Central memory CD8-positive, alpha-beta T cell (primary cell): ENCODE results near the gene LILRA2.
"Not testable (repeated sequence)": the region's sequence is repeated elsewhere in the genome, so short reads cannot be mapped to it uniquely, and the experiment has no call there.

Experiments
- ATAC-seq: fragments of 150-1000 bp; cut with Tn5 transposase; replicated peaks from 2 replicates; pipeline ENCODE4 v1.10.0; 2022; ENCODE audit warnings: mild to moderate bottlenecking, moderate FRiP score, moderate number of reproducible peaks; ENCODE audit not compliant: poor library complexity, severe bottlenecking; ENCODE audit errors: extremely low read depth
- DNase-seq, 2 donors: peaks; one replicate each; pipeline ENCODE4 v3.0.0; 2021; ENCODE audit warnings: low spot score in 2 of 2
- H3K27ac Mint-ChIP-seq: one replicate; pipeline ENCODE4 v1.8.0; 2022; ENCODE audit warnings: low read depth, mild to moderate bottlenecking, moderate library complexity, mixed read lengths
- H3K27me3 Mint-ChIP-seq: one replicate; pipeline ENCODE4 v1.8.0; 2022; ENCODE audit warnings: mixed read lengths
- H3K36me3 Mint-ChIP-seq: one replicate; pipeline ENCODE4 v1.8.0; 2022; ENCODE audit warnings: mild to moderate bottlenecking, moderate library complexity, mixed read lengths; ENCODE audit not compliant: insufficient read depth
- H3K4me1 Mint-ChIP-seq: one replicate; pipeline ENCODE4 v1.8.0; 2022; ENCODE audit warnings: mixed read lengths
- H3K4me3 Mint-ChIP-seq: one replicate; pipeline ENCODE4 v1.8.0; 2022; ENCODE audit warnings: mild to moderate bottlenecking, moderate library complexity, mixed read lengths
- H3K9me3 Mint-ChIP-seq: one replicate; pipeline ENCODE4 v1.8.0; 2022; ENCODE audit warnings: mixed read lengths

The LILRA2 gene

GRCh38 chr19:54574051-54574450 lies 461 bp downstream of the LILRA2 start:
- Mint-ChIP-seq H3K4me3 (no peak overlapping the region), H3K4me1 (peaks cover 9% of the 10 kb centered on the region), H3K9me3 (no peaks in the 10 kb centered on the region), H3K36me3 (no peaks in the 10 kb centered on the region), H3K27ac (no peak overlapping the region), H3K27me3 (peaks cover 46% of the 10 kb centered on the region)
- DNase-seq, result no peak
- no peak for ATAC-seq

- H3K9me3 Mint-ChIP-seq, result no peaks in the 10 kb centered on the region
- H3K27ac Mint-ChIP-seq, result no peak overlapping the region
- peaks cover 46% of the 10 kb centered on the region for H3K27me3 Mint-ChIP-seq
- H3K4me3 Mint-ChIP-seq, result no peak overlapping the region
- ATAC-seq (no peak), DNase-seq (no peak)
- peaks cover 9% of the 10 kb centered on the region for H3K4me1 Mint-ChIP-seq
- no peaks in the 10 kb centered on the region for H3K36me3 Mint-ChIP-seq
Measured at GRCh38 chr19:54574527-54575056, 1.0 kb downstream of the LILRA2 start.

- H3K27ac Mint-ChIP-seq, H3K4me3 Mint-ChIP-seq, ATAC-seq, H3K36me3 Mint-ChIP-seq, DNase-seq, H3K4me1 Mint-ChIP-seq, H3K9me3 Mint-ChIP-seq: not testable (repeated sequence)
- peaks cover 46% of the 10 kb centered on the region for H3K27me3 Mint-ChIP-seq
Measured at GRCh38 chr19:54575205-54575604, 1.6 kb downstream of the LILRA2 start.

- peaks cover 9% of the 10 kb centered on the region for H3K4me1 Mint-ChIP-seq
- peaks cover 43% of the 10 kb centered on the region for H3K27me3 Mint-ChIP-seq
- DNase-seq (no peak), ATAC-seq (no peak)
- H3K27ac Mint-ChIP-seq, result no peak overlapping the region
- no peaks in the 10 kb centered on the region for H3K36me3 Mint-ChIP-seq
- no peaks in the 10 kb centered on the region for H3K9me3 Mint-ChIP-seq
- H3K4me3 Mint-ChIP-seq, result no peak overlapping the region
Measured at GRCh38 chr19:54576411-54576976, 2.9 kb downstream of the LILRA2 start.

- Mint-ChIP-seq H3K4me1 (peaks cover 9% of the 10 kb centered on the region), H3K9me3 (no peaks in the 10 kb centered on the region), H3K4me3 (no peak overlapping the region), H3K36me3 (no peaks in the 10 kb centered on the region), H3K27me3 (peaks cover 41% of the 10 kb centered on the region), H3K27ac (no peak overlapping the region)
- ATAC-seq (no peak), DNase-seq (no peak)
Measured at GRCh38 chr19:54577334-54577733, 3.7 kb downstream of the LILRA2 start.

- H3K4me3 Mint-ChIP-seq, ATAC-seq, H3K4me1 Mint-ChIP-seq, H3K9me3 Mint-ChIP-seq, DNase-seq, H3K36me3 Mint-ChIP-seq, H3K27ac Mint-ChIP-seq: not testable (repeated sequence)
- peaks cover 41% of the 10 kb centered on the region for H3K27me3 Mint-ChIP-seq
Measured at GRCh38 chr19:54578268-54578667, 4.7 kb downstream of the LILRA2 start.

- Mint-ChIP-seq H3K9me3 (no peaks in the 10 kb centered on the region), H3K27me3 (peaks cover 87% of the 10 kb centered on the region)
Measured at GRCh38 chr19:54586397-54586796, 12.8 kb downstream of the LILRA2 start.

GRCh38 chr19:54587026-54587425 lies 13.4 kb downstream of the LILRA2 start:
- no peaks in the 10 kb centered on the region for H3K4me1 Mint-ChIP-seq
- H3K9me3 Mint-ChIP-seq, result no peaks in the 10 kb centered on the region
- no peak overlapping the region for H3K4me3 Mint-ChIP-seq
- no peak for ATAC-seq
- no peak for DNase-seq
- H3K27ac Mint-ChIP-seq, result no peak overlapping the region
- peaks cover 90% of the 10 kb centered on the region for H3K27me3 Mint-ChIP-seq
- H3K36me3 Mint-ChIP-seq, result peaks cover 2% of the 10 kb centered on the region

More at GRCh38 chr19:54586397-54586796, 12.8 kb downstream of the LILRA2 start:
- Mint-ChIP-seq H3K36me3 (peaks cover 2% of the 10 kb centered on the region), H3K4me3 (no peak overlapping the region), H3K27ac (no peak overlapping the region), H3K4me1 (no peaks in the 10 kb centered on the region)
- ATAC-seq, result no peak
- DNase-seq, result no peak

GRCh38 chr19:54593445-54593844 lies 19.9 kb downstream of the LILRA2 start, which contains the start of gene LILRA1:
LILRA1 (plus strand) TSS chr19:54593632; CDS start chr19:54594245, 613 bp downstream.
- not testable (repeated sequence) for H3K4me1 Mint-ChIP-seq, H3K27ac Mint-ChIP-seq, H3K9me3 Mint-ChIP-seq, H3K36me3 Mint-ChIP-seq, H3K4me3 Mint-ChIP-seq, ATAC-seq, DNase-seq
- H3K27me3 Mint-ChIP-seq, result peaks cover 94% of the 10 kb centered on the region

- DNase-seq, ATAC-seq, H3K36me3 Mint-ChIP-seq, H3K9me3 Mint-ChIP-seq, H3K4me3 Mint-ChIP-seq, H3K4me1 Mint-ChIP-seq, H3K27ac Mint-ChIP-seq: not testable (repeated sequence)
- peaks cover 87% of the 10 kb centered on the region for H3K27me3 Mint-ChIP-seq
Measured at GRCh38 chr19:54593931-54594626, 20.5 kb downstream of the LILRA2 start.

GRCh38 chr19:54594737-54595136 lies 21.1 kb downstream of the LILRA2 start:
- Mint-ChIP-seq H3K27ac (no peak overlapping the region), H3K9me3 (no peaks in the 10 kb centered on the region), H3K4me3 (no peak overlapping the region), H3K36me3 (peaks cover 2% of the 10 kb centered on the region), H3K4me1 (no peaks in the 10 kb centered on the region), H3K27me3 (peaks cover 82% of the 10 kb centered on the region)
- ATAC-seq (no peak), DNase-seq (no peak)

GRCh38 chr19:54595680-54596436 lies 22.3 kb downstream of the LILRA2 start:
- H3K4me1 Mint-ChIP-seq, ATAC-seq, H3K27ac Mint-ChIP-seq, H3K9me3 Mint-ChIP-seq, DNase-seq, H3K36me3 Mint-ChIP-seq, H3K4me3 Mint-ChIP-seq: not testable (repeated sequence)
- peaks cover 82% of the 10 kb centered on the region for H3K27me3 Mint-ChIP-seq
